H9 (cell line): ENCODE measurements around the gene PMPCB. TPM values are rescaled to one million over a fixed set of nuclear protein-coding genes. Genes with fewer than 3 reads are reported as not detected.

Source experiments
- DNase-seq: peaks from one replicate; pipeline ENCODE4 v3.0.0-alpha.2; 2017
- H2AFZ ChIP-seq: one replicate; pipeline ENCODE4 v1.6.1; 2013; ENCODE audit warnings: mild to moderate bottlenecking, low read length, control low read depth, moderate library complexity
- H2AK5ac ChIP-seq: 2 replicates; pipeline ENCODE4 v1.6.1; 2013; ENCODE audit warnings: low read length, control low read depth, mixed read lengths; ENCODE audit not compliant: insufficient read length
- H2BK120ac ChIP-seq: one replicate; pipeline ENCODE4 v1.6.1; 2013; ENCODE audit warnings: low read depth, mild to moderate bottlenecking, low read length, control low read depth, inconsistent platforms; ENCODE audit not compliant: poor library complexity, severe bottlenecking
- H2BK12ac ChIP-seq: 2 replicates; pipeline ENCODE4 v1.6.1; 2013; ENCODE audit warnings: low read length, control low read depth, mixed read lengths, low read depth; ENCODE audit not compliant: insufficient read length
- H2BK15ac ChIP-seq: 2 replicates; pipeline ENCODE4 v1.6.1; 2013; ENCODE audit warnings: low read depth, low read length, control low read depth
- H2BK20ac ChIP-seq: one replicate; pipeline ENCODE4 v1.6.1; 2013; ENCODE audit warnings: low read depth, mild to moderate bottlenecking, low read length, control low read depth, inconsistent platforms; ENCODE audit not compliant: poor library complexity, severe bottlenecking
- H2BK5ac ChIP-seq: 2 replicates; pipeline ENCODE4 v1.6.1; 2013; ENCODE audit warnings: low read length, control low read depth, mixed read lengths; ENCODE audit not compliant: insufficient read length
- H3K14ac ChIP-seq: 2 replicates; pipeline ENCODE4 v1.6.1; 2013; ENCODE audit warnings: low read length, control low read depth; ENCODE audit not compliant: insufficient read depth
- H3K18ac ChIP-seq: 2 replicates; pipeline ENCODE4 v1.6.1; 2013; ENCODE audit warnings: low read depth, mild to moderate bottlenecking, mixed read lengths, low read length, control low read depth; ENCODE audit not compliant: insufficient read length
- H3K23ac ChIP-seq: 2 replicates; pipeline ENCODE4 v1.6.1; 2013; ENCODE audit warnings: low read length, control low read depth, mixed read lengths, low read depth; ENCODE audit not compliant: insufficient read length
- H3K23me2 ChIP-seq: 2 replicates; pipeline ENCODE4 v1.6.1; 2013; ENCODE audit warnings: low read depth, mild to moderate bottlenecking, mixed read lengths, low read length, control low read depth; ENCODE audit not compliant: insufficient read length, poor library complexity, severe bottlenecking
- H3K27ac ChIP-seq: 2 replicates; pipeline ENCODE4 v1.5.1; 2013; ENCODE audit warnings: low read length, control low read depth, mixed read lengths, low read depth; ENCODE audit not compliant: insufficient read length
- H3K27me3 ChIP-seq: 2 replicates; pipeline ENCODE4 v1.6.1; 2013; ENCODE audit warnings: low read length, control low read depth, inconsistent platforms; ENCODE audit not compliant: insufficient read depth
- H3K4ac ChIP-seq: 2 replicates; pipeline ENCODE4 v1.6.1; 2013; ENCODE audit warnings: low read depth, mild to moderate bottlenecking, control low read depth, inconsistent platforms, low read length, moderate library complexity
- H3K4me1 ChIP-seq: 2 replicates; pipeline ENCODE4 v1.6.1; 2013; ENCODE audit warnings: low read length, control low read depth, inconsistent platforms; ENCODE audit not compliant: insufficient read depth
- H3K4me2 ChIP-seq: 2 replicates; pipeline ENCODE4 v1.6.1; 2013; ENCODE audit warnings: low read length, control low read depth, mixed read lengths; ENCODE audit not compliant: insufficient read length, insufficient read depth
- H3K56ac ChIP-seq: 2 replicates; pipeline ENCODE4 v1.6.1; 2013; ENCODE audit warnings: low read depth, mild to moderate bottlenecking, mixed read lengths, low read length, control low read depth; ENCODE audit not compliant: insufficient read length
- H3K79me1 ChIP-seq: 2 replicates; pipeline ENCODE4 v1.6.1; 2013; ENCODE audit warnings: low read depth, mild to moderate bottlenecking, moderate library complexity, low read length, control low read depth, inconsistent platforms; ENCODE audit not compliant: insufficient read depth, poor library complexity, severe bottlenecking
- H3K79me2 ChIP-seq: 2 replicates; pipeline ENCODE4 v1.6.1; 2013; ENCODE audit warnings: low read length, control low read depth, inconsistent platforms; ENCODE audit not compliant: insufficient read depth
- H3K9ac ChIP-seq: 2 replicates; pipeline ENCODE4 v1.6.1; 2013; ENCODE audit warnings: low read length, control low read depth, mixed read lengths; ENCODE audit not compliant: insufficient read length; ENCODE audit errors: extremely low read depth
- H3K9me3 ChIP-seq: one replicate; pipeline ENCODE4 v1.6.1; 2013; ENCODE audit warnings: low read depth, low read length, inconsistent platforms; ENCODE audit not compliant: control insufficient read depth
- H3T11ph ChIP-seq: one replicate; pipeline ENCODE4 v1.6.1; 2013; ENCODE audit warnings: mild to moderate bottlenecking, low read length, control low read depth, inconsistent platforms
- H4K20me1 ChIP-seq: one replicate; pipeline ENCODE4 v1.6.1; 2013; ENCODE audit not compliant: control insufficient read depth, insufficient read length, insufficient read depth
- H4K5ac ChIP-seq: 2 replicates; pipeline ENCODE4 v1.6.1; 2013; ENCODE audit warnings: low read depth, mild to moderate bottlenecking, mixed read lengths, low read length, control low read depth; ENCODE audit not compliant: insufficient read length
- H4K8ac ChIP-seq: replicated peaks from 2 replicates; pipeline ENCODE4 v1.6.1; 2013; ENCODE audit warnings: low read length, control low read depth, mixed read lengths, low read depth; ENCODE audit not compliant: insufficient read length
- H4K91ac ChIP-seq: 2 replicates; pipeline ENCODE4 v1.6.1; 2013; ENCODE audit warnings: low read depth, mild to moderate bottlenecking, moderate library complexity, mixed read lengths, low read length, control low read depth; ENCODE audit not compliant: insufficient read length
- H3K27ac Mint-ChIP-seq, 3 experiments: 2 replicates in 2 of 3; 3 replicates in 1 of 3; pipeline ENCODE4 v1.8.0; 2020 to 2021; ENCODE audit warnings: mixed read lengths in 3 of 3, mild to moderate bottlenecking in 1 of 3, moderate library complexity in 1 of 3
- H3K27me3 Mint-ChIP-seq: 2 replicates; pipeline ENCODE4 v1.8.0; 2021; ENCODE audit warnings: low read depth, mild to moderate bottlenecking, moderate library complexity, mixed read lengths
- H3K36me3 Mint-ChIP-seq, 3 experiments: 2 replicates in 2 of 3; 3 replicates in 1 of 3; pipeline ENCODE4 v1.8.0; 2020 to 2021; ENCODE audit warnings: low read depth in 3 of 3, mixed read lengths in 3 of 3; ENCODE audit not compliant: insufficient read depth in 1 of 3
- H3K4me1 Mint-ChIP-seq, 2 experiments: 2 replicates each; pipeline ENCODE4 v1.8.0; 2020; ENCODE audit warnings: mixed read lengths in 2 of 2
- H3K4me3 Mint-ChIP-seq, 2 experiments: 2 replicates in 1 of 2; 3 replicates in 1 of 2; pipeline ENCODE4 v1.8.0; 2020 to 2021; ENCODE audit warnings: mild to moderate bottlenecking in 2 of 2, mixed read lengths in 2 of 2, moderate library complexity in 1 of 2
- H3K9me3 Mint-ChIP-seq, 2 experiments: 2 replicates in 1 of 2; 3 replicates in 1 of 2; pipeline ENCODE4 v1.8.0; 2020; ENCODE audit warnings: mild to moderate bottlenecking in 2 of 2, mixed read lengths in 2 of 2, moderate library complexity in 1 of 2
- WGBS: extraction: QIAGEN DNeasy Blood & Tissue Kit; methylation state at CpG from one replicate; pipeline ENCODE4 v1.1.7; 2013; ENCODE audit warnings: missing lambda C conversion rate, low lambda C conversion rate, mixed read lengths; ENCODE audit not compliant: insufficient read length; ENCODE audit errors: extremely low coverage; 5-methylcytosine and 5-hydroxymethylcytosine counted together
- total RNA-seq: library from RNA; stranded (reverse); gene quantifications from 2 replicates; pipeline ENCODE4 v1.2.1, GENCODE V29; 2021
- TF ChIP-seq, protein P1 (sequence below): fragments of 200-600 bp; sonication (generic); conservative IDR thresholded peaks from 3 replicates; pipeline ENCODE4 v1.8.0; 2021; ENCODE audit warnings: antibody characterized with exemption, mild to moderate bottlenecking

The PMPCB gene
- total RNA-seq, 1 experiment from 2014 or later: 90.6 TPM

DNA sequence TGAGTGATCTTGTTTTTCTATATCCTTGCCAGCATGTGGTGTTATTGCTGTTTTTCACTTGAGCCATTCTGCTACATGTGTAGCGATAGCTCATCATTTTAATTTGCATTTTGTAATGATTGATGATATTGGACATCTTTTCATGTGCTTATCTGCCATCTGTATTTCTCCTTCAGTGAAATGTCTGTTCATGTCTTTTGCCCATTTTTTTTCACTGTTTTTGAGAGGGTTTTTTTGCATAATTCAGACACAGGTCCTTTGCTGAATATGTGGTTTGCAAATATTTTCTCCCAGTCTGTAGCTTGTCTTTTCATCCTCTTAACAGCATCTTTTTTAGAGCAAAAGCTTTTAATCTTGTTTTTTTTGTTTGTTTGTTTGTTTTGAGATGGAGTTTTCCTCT is 3.7 kb upstream of the PMPCB start:
- no peaks in the 10 kb centered on the region for H4K20me1 ChIP-seq
- H3K79me1 ChIP-seq: peaks cover 2% of the 10 kb centered on the region
- no peak overlapping the region for H2BK15ac ChIP-seq
- H3K23me2 ChIP-seq: peaks cover 4% of the 10 kb centered on the region
- H4K8ac ChIP-seq: no peak overlapping the region
- DNase-seq: no peak
- H3K27ac ChIP-seq: no peak overlapping the region
- no peak overlapping the region for H2BK12ac ChIP-seq
- no peak overlapping the region for H3K56ac ChIP-seq
- H3K79me2 ChIP-seq: peaks cover 4% of the 10 kb centered on the region; the same call in 1 of the 2 replicates
- Mint-ChIP-seq H3K4me3 (no peak overlapping the region), H3K27ac (no peak overlapping the region), H3K36me3 (no peaks in the 10 kb centered on the region), H3K4me1 (peaks cover 13 to 14% of the 10 kb centered on the region in 2 experiments), H3K27me3 (peaks cover 23% of the 10 kb centered on the region), H3K9me3 (no peaks in the 10 kb centered on the region)
- H3K4me2 ChIP-seq: no peak overlapping the region
- H4K91ac ChIP-seq: no peak overlapping the region
- WGBS: no CpG with 5 or more reads among the region's 1 CpG
- no peaks in the 10 kb centered on the region for H3K9me3 ChIP-seq
- H3K4me1 ChIP-seq: no peaks in the 10 kb centered on the region
- H4K5ac ChIP-seq: no peak overlapping the region
- TF ChIP-seq, protein P1, sequence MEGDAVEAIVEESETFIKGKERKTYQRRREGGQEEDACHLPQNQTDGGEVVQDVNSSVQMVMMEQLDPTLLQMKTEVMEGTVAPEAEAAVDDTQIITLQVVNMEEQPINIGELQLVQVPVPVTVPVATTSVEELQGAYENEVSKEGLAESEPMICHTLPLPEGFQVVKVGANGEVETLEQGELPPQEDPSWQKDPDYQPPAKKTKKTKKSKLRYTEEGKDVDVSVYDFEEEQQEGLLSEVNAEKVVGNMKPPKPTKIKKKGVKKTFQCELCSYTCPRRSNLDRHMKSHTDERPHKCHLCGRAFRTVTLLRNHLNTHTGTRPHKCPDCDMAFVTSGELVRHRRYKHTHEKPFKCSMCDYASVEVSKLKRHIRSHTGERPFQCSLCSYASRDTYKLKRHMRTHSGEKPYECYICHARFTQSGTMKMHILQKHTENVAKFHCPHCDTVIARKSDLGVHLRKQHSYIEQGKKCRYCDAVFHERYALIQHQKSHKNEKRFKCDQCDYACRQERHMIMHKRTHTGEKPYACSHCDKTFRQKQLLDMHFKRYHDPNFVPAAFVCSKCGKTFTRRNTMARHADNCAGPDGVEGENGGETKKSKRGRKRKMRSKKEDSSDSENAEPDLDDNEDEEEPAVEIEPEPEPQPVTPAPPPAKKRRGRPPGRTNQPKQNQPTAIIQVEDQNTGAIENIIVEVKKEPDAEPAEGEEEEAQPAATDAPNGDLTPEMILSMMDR: no peak
- H3K18ac ChIP-seq: no peak overlapping the region
- no peak overlapping the region for H2AFZ ChIP-seq
- H2BK20ac ChIP-seq: no peak overlapping the region
- no peak overlapping the region for H3K23ac ChIP-seq
- H2AK5ac ChIP-seq: no peak overlapping the region
- H2BK120ac ChIP-seq: no peak overlapping the region
- H3K4ac ChIP-seq: no peak overlapping the region
- no peak overlapping the region for H3K14ac ChIP-seq
- no peak overlapping the region for H2BK5ac ChIP-seq
- H3K27me3 ChIP-seq: no peaks in the 10 kb centered on the region
- H3T11ph ChIP-seq: no peak overlapping the region
- H3K9ac ChIP-seq: no peak overlapping the region
